Measurements from ENCODE around the gene GKAP1. TPM values are rescaled to one million over a fixed set of nuclear protein-coding genes. Genes with fewer than 3 reads are reported as not detected.

Gene GKAP1
- total and polyA plus RNA-seq, 2 of the 13 experiments (the other 11 are each of a cell fraction or from before 2014, with no cell fraction given) = 5.6 to 6.1 TPM

DNA sequence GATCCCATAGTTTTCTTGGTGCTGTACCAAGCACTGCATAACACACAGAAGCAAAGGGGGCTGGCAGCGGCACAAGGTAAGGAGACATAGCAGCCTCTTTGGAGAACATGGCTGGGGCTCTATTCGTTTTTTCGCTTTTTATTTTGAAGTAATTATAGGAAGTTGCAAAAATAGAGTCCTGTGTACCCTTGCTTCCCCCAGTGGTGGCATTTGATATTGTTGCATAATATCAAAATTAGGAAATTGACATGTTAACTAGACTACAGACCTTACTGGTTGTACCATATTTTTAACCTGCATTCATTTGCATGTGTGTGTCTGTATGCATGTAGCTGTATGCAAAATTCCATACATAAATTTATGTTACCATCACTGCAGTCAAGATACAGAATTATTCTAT lies 103.2 kb downstream of the GKAP1 start:
- no peak overlapping the region for H3K4me3 ChIP-seq (replicated peaks in 1 of 3; ENCODE audit: insufficient read depth in 1 of 3, low read depth in 2 of 3, low read length in 3 of 3)
- no peaks in the 10 kb centered on the region for H3K79me2 ChIP-seq (ENCODE audit: insufficient read depth, low read length)
- FAIRE-seq (no peak), DNase-seq (ENCODE audit: low spot score) (no peak), ATAC-seq (no peak)
- H2AFZ ChIP-seq (ENCODE audit: low read length) = no peak overlapping the region
- in situ Hi-C loops (cut with HindIII; ENCODE audit: extremely low pct_ligation_motif_present, low pct_unique_long_range_greater_than_20kb) = no loop called here
- intact Hi-C loops (cut with micrococcal nuclease; ENCODE audit: unreplicated experiment) = no loop called here
- BruUV-seq (replicated peaks) = no TSS peak
- no peaks in the 10 kb centered on the region for H3K27me3 ChIP-seq (ENCODE audit: control insufficient read depth in 1 of 2, insufficient read depth in 2 of 2, low read length in 2 of 2)
- CTCF ChIA-PET (ENCODE audit: low intra/inter-chr PET ratio, low total read pairs) = no interaction called here
- no peaks in the 10 kb centered on the region for H4K20me1 ChIP-seq (ENCODE audit: insufficient read depth, low read length)
- peaks cover 7% of the 10 kb centered on the region for H3K9me3 ChIP-seq (ENCODE audit: low read length)
- no peak overlapping the region for H3K27ac ChIP-seq (ENCODE audit: extremely low read length, insufficient read depth, low read length)
- POLR2A ChIA-PET = no interaction called here
- peak; percentile 12; the same call in 1 of the 2 replicates for TF ChIP-seq CEBPB (IDR thresholded peaks at IDR 0.05; ENCODE audit: borderline replicate concordance, low read depth, low read length)
- TF ChIP-seq, protein P1, sequence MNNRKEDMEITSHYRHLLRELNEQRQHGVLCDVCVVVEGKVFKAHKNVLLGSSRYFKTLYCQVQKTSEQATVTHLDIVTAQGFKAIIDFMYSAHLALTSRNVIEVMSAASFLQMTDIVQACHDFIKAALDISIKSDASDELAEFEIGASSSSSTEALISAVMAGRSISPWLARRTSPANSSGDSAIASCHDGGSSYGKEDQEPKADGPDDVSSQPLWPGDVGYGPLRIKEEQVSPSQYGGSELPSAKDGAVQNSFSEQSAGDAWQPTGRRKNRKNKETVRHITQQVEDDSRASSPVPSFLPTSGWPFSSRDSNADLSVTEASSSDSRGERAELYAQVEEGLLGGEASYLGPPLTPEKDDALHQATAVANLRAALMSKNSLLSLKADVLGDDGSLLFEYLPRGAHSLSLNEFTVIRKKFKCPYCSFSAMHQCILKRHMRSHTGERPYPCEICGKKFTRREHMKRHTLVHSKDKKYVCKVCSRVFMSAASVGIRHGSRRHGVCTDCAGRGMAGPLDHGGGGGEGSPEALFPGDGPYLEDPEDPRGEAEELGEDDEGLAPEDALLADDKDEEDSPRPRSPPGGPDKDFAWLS (CRISPR knock-in tag; IDR thresholded peaks at IDR 0.05; ENCODE audit: borderline replicate concordance) = no peak
- whole genome bisulfite sequencing (ENCODE audit: low lambda C conversion rate) = 63% methylated on average over 3 of the region's 3 CpGs
- H3K4me2 ChIP-seq (ENCODE audit: low read depth, low read length) = no peak overlapping the region
- peaks cover 1% of the 10 kb centered on the region for H3K4me1 ChIP-seq (ENCODE audit: insufficient read depth, low read length)
- no peak overlapping the region for H3K9ac ChIP-seq (ENCODE audit: insufficient read depth, low read depth, low read length)
- no peaks in the 10 kb centered on the region for H3K36me3 ChIP-seq (replicated peaks in 1 of 2; ENCODE audit: control insufficient read depth in 1 of 2, insufficient read depth in 2 of 2, low read length in 2 of 2)

DNA sequence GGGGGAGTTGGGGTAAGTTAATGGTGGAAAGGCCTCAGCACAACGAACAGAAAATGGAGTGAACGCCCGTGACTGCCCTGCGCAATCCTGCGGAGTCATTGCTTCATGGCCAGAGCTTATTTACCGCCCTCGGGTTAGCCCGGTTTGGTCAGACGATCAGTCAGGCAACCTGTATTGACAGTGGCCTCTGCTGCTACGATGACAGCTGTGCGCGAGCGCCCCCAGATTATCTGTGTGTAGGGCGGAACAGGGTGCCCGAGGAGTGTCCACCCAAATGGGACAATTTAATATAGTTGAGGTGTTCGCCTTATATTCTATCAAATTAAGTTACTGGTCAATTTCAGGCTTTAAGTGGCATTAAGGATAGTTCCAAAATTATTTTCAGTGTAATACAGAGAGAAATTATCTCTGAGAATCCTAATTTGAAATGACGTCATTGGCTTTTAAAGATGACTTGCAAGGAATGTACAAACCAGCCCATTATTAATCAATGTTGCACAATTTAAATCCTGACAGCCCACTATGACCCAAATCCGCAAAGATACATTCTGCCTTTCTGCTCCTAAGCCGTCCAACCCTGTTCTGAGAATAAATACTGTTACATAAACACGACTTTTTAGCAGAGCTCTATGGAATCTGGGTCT lies 108.9 kb downstream of the GKAP1 start:
- Histone ChIP-seq H3K4me3 (replicated peaks in 1 of 3; ENCODE audit: insufficient read depth in 1 of 3, low read depth in 2 of 3, low read length in 3 of 3) (peak overlapping the region; percentile 82 to 99 (median 94)), H3K79me2 (ENCODE audit: insufficient read depth, low read length) (peaks cover 41% of the 10 kb centered on the region), H3K4me1 (ENCODE audit: insufficient read depth, low read length) (peaks cover 33% of the 10 kb centered on the region), H4K20me1 (ENCODE audit: insufficient read depth, low read length) (peaks cover 27% of the 10 kb centered on the region), H2AFZ (ENCODE audit: low read length) (no peak overlapping the region), H3K9ac (ENCODE audit: insufficient read depth, low read depth, low read length) (peak overlapping the region; percentile 95), H3K9me3 (ENCODE audit: low read length) (no peaks in the 10 kb centered on the region), H3K4me2 (ENCODE audit: low read depth, low read length) (peak overlapping the region; percentile 87), H3K27me3 (ENCODE audit: control insufficient read depth in 1 of 2, insufficient read depth in 2 of 2, low read length in 2 of 2) (no peaks in the 10 kb centered on the region), H3K36me3 (replicated peaks in 1 of 2; ENCODE audit: control insufficient read depth in 1 of 2, insufficient read depth in 2 of 2, low read length in 2 of 2) (no peaks in the 10 kb centered on the region), H3K27ac (ENCODE audit: extremely low read length, insufficient read depth, low read length) (peak overlapping the region; percentile 99)
- intact Hi-C loops (cut with micrococcal nuclease; ENCODE audit: unreplicated experiment) = loop anchor here (1.0 to 5.0 kb wide), 2 partner anchors 46 to 85 kb away; partner anchors contain the start of gene IDNK
- DNase-seq (ENCODE audit: low spot score) (peak; percentile 84), FAIRE-seq (peak; percentile 85), ATAC-seq (peak; percentile 87)
- ChIA-PET CTCF (ENCODE audit: low intra/inter-chr PET ratio, low total read pairs) (no interaction called here), POLR2A (interaction anchor here (0.6 to 2.4 kb wide), 13 partner anchors 10 to 489 kb away, joined by 3 to 13 read pairs (median 4); partner anchors contain the start of genes IDNK and KIF27)
- in situ Hi-C loops (cut with HindIII; ENCODE audit: extremely low pct_ligation_motif_present, low pct_unique_long_range_greater_than_20kb) = no loop called here
- BruUV-seq (replicated peaks) = TSS peak; percentile 83
- WGBS (ENCODE audit: low lambda C conversion rate) = 16% methylated on average over 19 of the region's 20 CpGs
- TF ChIP-seq, protein P2, sequence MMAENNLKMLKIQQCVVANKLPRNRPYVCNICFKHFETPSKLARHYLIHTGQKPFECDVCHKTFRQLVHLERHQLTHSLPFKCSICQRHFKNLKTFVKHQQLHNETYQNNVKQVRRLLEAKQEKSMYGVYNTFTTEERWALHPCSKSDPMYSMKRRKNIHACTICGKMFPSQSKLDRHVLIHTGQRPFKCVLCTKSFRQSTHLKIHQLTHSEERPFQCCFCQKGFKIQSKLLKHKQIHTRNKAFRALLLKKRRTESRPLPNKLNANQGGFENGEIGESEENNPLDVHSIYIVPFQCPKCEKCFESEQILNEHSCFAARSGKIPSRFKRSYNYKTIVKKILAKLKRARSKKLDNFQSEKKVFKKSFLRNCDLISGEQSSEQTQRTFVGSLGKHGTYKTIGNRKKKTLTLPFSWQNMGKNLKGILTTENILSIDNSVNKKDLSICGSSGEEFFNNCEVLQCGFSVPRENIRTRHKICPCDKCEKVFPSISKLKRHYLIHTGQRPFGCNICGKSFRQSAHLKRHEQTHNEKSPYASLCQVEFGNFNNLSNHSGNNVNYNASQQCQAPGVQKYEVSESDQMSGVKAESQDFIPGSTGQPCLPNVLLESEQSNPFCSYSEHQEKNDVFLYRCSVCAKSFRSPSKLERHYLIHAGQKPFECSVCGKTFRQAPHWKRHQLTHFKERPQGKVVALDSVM (CRISPR knock-in tag; IDR thresholded peaks at IDR 0.05) = 0 out of 2 replicates have a peak, but pooled peaks have one; percentile 27
- TF ChIP-seq ATF1 (CRISPR knock-in tag; IDR thresholded peaks at IDR 0.05) = no peak
- no peak for TF ChIP-seq BRCA1 (CRISPR knock-in tag; IDR thresholded peaks at IDR 0.05)
- 0 out of 2 replicates have a peak, but pooled peaks have one; percentile 5 for TF ChIP-seq DNMT3B (CRISPR knock-in tag; conservative IDR thresholded peaks at IDR 0.05)
- TF ChIP-seq ZNF501 (CRISPR knock-in tag; IDR thresholded peaks at IDR 0.05) = 0 out of 2 replicates have a peak, but pooled peaks have one; percentile 2
- 0 out of 2 replicates have a peak, but pooled peaks have one; percentile 7 for TF ChIP-seq IRF2 (CRISPR knock-in tag; IDR thresholded peaks at IDR 0.05)
- 0 out of 2 replicates have a peak, but pooled peaks have one; percentile 19 for TF ChIP-seq NFE2L2 (IDR thresholded peaks at IDR 0.05; ENCODE audit: low read length)
- TF ChIP-seq KLF12 (CRISPR knock-in tag; IDR thresholded peaks at IDR 0.05; ENCODE audit: borderline replicate concordance) = 0 out of 2 replicates have a peak, but pooled peaks have one; percentile 5
- peak; percentile 89 for TF ChIP-seq CREB1 (IDR thresholded peaks at IDR 0.05)
- TF ChIP-seq CREB1 (CRISPR knock-in tag; IDR thresholded peaks at IDR 0.05) = no peak
- peak; percentile 12 to 47; a peak in 2 of 4 replicates for TF ChIP-seq EP300 (IDR thresholded peaks at IDR 0.05; ENCODE audit: low read depth in 2 of 2, low read length in 2 of 2)
- TF ChIP-seq EP300 (CRISPR knock-in tag; IDR thresholded peaks at IDR 0.05; ENCODE audit: borderline replicate concordance) = no peak
- no peak for TF ChIP-seq WIZ (CRISPR knock-in tag; IDR thresholded peaks at IDR 0.05)

All from HepG2 (cell line).